ENCODE data around the gene BOD1L2. TPM values are rescaled to one million over a fixed set of nuclear protein-coding genes. Genes with fewer than 3 reads are reported as not detected.
A peak's percentile ranks its signal among the peaks of the same experiment; 100 is the strongest.

Gene BOD1L2
- total and polyA plus RNA-seq, 2 of the 13 experiments (the other 11 are each of a cell fraction or from before 2014, with no cell fraction given) = not detected

- TF ChIP-seq ATF2 (CRISPR knock-in tag; IDR thresholded peaks at IDR 0.05) = peak; percentile 85; the same call in 1 of the 2 replicates
- no peak for TF ChIP-seq ZKSCAN1 (IDR thresholded peaks at IDR 0.05; ENCODE audit: low read length)
- no peak for TF ChIP-seq ISX (CRISPR knock-in tag; conservative IDR thresholded peaks at IDR 0.05)
- TF ChIP-seq SP1 (IDR thresholded peaks at IDR 0.05) = no peak
- TF ChIP-seq SP1 (CRISPR knock-in tag; IDR thresholded peaks at IDR 0.05) = no peak
- no peak for TF ChIP-seq CREB1 (IDR thresholded peaks at IDR 0.05)
- peak; percentile 54 for TF ChIP-seq CREB1 (CRISPR knock-in tag; IDR thresholded peaks at IDR 0.05)
- TF ChIP-seq ZNF318 (CRISPR knock-in tag; IDR thresholded peaks at IDR 0.05) = no peak
- TF ChIP-seq HNRNPH1 (optimal IDR thresholded peaks at IDR 0.05; ENCODE audit: low read depth, low read length) = no peak
- peak; percentile 52; the same call in 1 of the 2 replicates for TF ChIP-seq MEF2D (CRISPR knock-in tag; IDR thresholded peaks at IDR 0.05)
- TF ChIP-seq TBL1XR1 (IDR thresholded peaks at IDR 0.05; ENCODE audit: borderline replicate concordance, low read length, partially characterized antibody) = no peak
- no peak for TF ChIP-seq ARHGAP35 (CRISPR knock-in tag; IDR thresholded peaks at IDR 0.05; ENCODE audit: borderline replicate concordance)
- TF ChIP-seq ZNF660 (CRISPR knock-in tag; IDR thresholded peaks at IDR 0.05; ENCODE audit: borderline replicate concordance, low read depth) = no peak
- no peak for TF ChIP-seq XBP1 (CRISPR knock-in tag; IDR thresholded peaks at IDR 0.05)
- TF ChIP-seq MXD4 (CRISPR knock-in tag; IDR thresholded peaks at IDR 0.05) = no peak
- TF ChIP-seq MBD4 (IDR thresholded peaks at IDR 0.05; ENCODE audit: borderline replicate concordance, low read length) = no peak
- no peak for TF ChIP-seq ZNF569 (CRISPR knock-in tag; IDR thresholded peaks at IDR 0.05; ENCODE audit: borderline replicate concordance)
- TF ChIP-seq SP140L (CRISPR knock-in tag; IDR thresholded peaks at IDR 0.05; ENCODE audit: borderline replicate concordance) = no peak
- no peak for TF ChIP-seq KDM5A (IDR thresholded peaks at IDR 0.05; ENCODE audit: borderline replicate concordance, low read length)
- peak; percentile 48; the same call in 1 of the 2 replicates for TF ChIP-seq HNF4G (IDR thresholded peaks at IDR 0.05; ENCODE audit: borderline replicate concordance, low read depth, low read length)
- TF ChIP-seq HNF4G (CRISPR knock-in tag; IDR thresholded peaks at IDR 0.05; ENCODE audit: borderline replicate concordance, low read depth) = 0 out of 2 replicates have a peak, but pooled peaks have one; percentile 42
- no peak for TF ChIP-seq ZNF138 (CRISPR knock-in tag; IDR thresholded peaks at IDR 0.05; ENCODE audit: low read depth)
These were observed 5.4 kb upstream of the BOD1L2 start (continued) for GRCh38 chr18:57141208-57142129.
